Keratinocyte (primary cell): Measurements from ENCODE around the gene C16orf54.

Experiments
- CTCF ChIP-seq, 3 experiments: IDR thresholded peaks in 1 of 3; conservative IDR thresholded peaks in 1 of 3; optimal IDR thresholded peaks in 1 of 3; 2 replicates in 2 of 3; 3 replicates in 1 of 3; pipeline versions ENCODE3 to v1.5.1; 2011; ENCODE audit warnings: low read length in 3 of 3, mild to moderate bottlenecking in 3 of 3, moderate library complexity in 2 of 3, control low read depth in 1 of 3, inconsistent platforms in 1 of 3; ENCODE audit not compliant: insufficient read depth in 2 of 3; ENCODE audit errors: extremely low read depth in 1 of 3
- EZH2 ChIP-seq: IDR thresholded peaks from one replicate; pipeline ENCODE4 v1.6.1; 2012; ENCODE audit warnings: inconsistent platforms, mild to moderate bottlenecking, low read length, moderate library complexity

GRCh38 chr16:29757950-29758466, 12.2 kb upstream of the C16orf54 start:
- no peak for TF ChIP-seq CTCF (optimal IDR thresholded peaks at IDR 0.05 in 1 of 3, IDR thresholded peaks at IDR 0.05 in 1 of 3, conservative IDR thresholded peaks at IDR 0.05 in 1 of 3; ENCODE audit: extremely low read depth in 1 of 3, insufficient read depth in 2 of 3, low read length in 3 of 3)
- no peak for TF ChIP-seq EZH2
